Stimulated activated naive CD4-positive, alpha-beta T cell treated with Interleukin-2 at 50 U/mL for 16 hours (primary cell): ENCODE results near the gene CCDC141.

Experiments used
- DNase-seq: peaks from one replicate; lab custom pipeline; 2025; lab: John Stamatoyannopoulos, UW

Gene CCDC141

DNA sequence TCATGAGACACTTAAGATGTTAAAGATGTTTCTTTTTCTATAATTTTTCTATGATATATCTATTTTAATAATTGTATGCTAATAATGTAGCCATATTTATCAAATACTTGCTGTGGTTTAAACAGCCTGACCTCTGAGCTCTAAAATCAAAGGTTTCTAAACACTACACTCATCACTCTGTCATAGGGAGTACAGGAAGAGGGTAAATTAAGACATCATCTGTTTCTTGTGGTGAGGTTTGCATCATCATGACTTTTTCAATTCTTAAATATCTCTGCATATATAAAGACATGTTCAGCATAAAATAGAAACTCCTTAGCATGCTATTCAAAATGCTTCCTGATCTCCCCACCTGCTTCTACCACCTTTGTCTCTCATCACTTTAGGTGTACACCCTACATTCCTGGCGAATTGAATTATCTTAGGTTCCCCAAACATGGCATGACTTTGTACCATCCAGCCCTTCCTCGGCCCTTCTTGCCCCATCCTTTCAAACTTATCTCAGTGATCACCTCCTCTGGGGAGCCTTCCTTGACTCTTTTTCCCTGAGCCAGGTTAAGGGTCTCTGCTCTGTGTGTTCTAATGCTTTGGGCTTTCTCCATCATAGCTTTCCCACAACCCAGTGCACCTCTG, 137.4 kb downstream of the CCDC141 start:
- no peak for DNase-seq

DNA sequence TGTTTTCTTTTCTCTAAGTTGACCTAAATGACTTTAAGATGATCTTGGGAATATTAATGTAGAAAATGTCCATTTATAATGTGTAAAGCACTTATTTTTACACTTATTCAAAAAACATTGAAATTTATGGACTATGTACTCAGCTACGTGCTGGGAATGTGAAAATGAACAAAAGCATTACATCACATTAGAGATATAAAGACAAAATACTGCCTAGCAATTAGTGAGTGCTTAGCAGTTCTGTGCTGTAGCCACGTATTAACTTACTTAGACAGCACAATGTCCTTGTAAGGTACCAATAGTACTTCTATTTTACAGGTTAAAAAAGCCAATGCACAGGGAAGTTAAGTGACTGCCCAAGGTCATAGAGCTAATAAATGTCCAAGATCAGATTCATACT, 138.9 kb downstream of the CCDC141 start:
- no peak for DNase-seq

DNA sequence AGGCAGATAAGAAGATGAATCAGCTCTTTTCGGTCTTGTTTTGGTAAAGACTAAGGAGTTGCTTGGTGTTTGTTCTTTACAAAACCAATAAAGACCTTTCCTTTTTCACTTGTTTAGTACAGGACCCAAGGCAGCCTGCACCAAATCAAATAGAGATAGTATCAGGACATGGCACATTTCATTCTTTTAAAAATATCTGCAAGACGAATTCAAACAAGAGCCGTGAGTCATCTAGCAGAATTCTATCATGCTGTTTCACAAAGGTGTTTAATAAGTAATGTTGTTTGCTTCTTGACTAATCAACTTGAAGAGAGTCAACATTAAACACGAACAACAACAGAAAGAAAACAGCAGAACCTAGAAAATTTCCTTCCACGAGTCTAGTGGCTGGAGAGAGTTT, 139.9 kb downstream of the CCDC141 start:
- no peak for DNase-seq

DNA sequence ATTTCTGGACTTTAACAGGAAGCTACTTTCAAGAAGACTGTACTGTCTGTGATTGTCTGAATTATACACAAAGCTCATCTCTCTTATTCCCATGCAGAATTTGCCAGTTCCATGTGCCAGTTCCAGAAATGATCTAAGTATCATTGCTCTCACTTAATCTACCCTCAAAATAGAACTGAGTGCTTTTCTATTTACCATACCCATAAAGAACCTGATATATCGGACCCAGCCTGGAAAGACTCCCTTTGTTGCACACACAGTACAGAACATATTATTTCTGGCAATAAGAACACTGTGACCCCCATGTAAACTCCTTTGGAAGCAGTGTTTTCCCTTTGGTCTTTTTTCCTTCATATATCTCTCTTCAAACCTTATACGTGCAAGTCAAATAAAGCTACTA, 140.4 kb downstream of the CCDC141 start:
- DNase-seq, result no peak

DNA sequence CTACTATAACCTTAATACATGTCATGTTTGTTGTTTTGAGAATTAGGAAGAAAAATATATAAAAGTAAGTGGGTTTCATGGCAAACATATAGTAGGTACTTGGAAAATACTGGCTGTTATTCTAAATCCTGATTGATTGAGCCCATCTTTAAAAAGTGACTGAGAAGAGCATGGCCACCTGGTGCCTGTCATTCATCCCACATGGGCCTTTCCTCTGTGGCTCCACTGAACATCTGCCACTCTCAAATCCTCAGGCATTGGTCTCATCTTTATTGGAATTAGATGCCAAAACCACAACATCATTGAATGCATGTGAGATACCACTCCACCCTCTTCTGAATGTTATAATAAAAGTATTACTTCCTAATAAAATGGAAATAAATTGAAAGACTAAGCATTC, 141.1 kb downstream of the CCDC141 start:
- no peak for DNase-seq

DNA sequence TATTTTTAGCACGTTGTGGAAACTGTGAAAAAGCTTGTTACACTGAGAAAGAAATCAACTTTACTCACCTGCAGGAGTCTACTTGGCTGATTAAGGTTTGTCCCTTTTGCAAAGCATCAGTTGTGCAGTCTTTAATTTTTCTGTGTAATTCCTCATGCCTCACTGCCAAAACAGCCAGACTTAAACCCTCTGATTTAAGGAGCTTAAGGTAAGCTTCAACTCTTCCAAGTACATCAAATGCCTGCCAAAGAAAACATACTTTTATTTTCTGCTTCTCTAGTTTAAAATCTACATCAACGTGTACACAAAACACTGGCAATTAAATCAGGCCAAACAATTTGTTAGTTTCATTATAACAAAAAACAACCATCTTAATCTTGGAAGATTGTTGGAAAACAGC, 144.7 kb downstream of the CCDC141 start:
- DNase-seq, result no peak

DNA sequence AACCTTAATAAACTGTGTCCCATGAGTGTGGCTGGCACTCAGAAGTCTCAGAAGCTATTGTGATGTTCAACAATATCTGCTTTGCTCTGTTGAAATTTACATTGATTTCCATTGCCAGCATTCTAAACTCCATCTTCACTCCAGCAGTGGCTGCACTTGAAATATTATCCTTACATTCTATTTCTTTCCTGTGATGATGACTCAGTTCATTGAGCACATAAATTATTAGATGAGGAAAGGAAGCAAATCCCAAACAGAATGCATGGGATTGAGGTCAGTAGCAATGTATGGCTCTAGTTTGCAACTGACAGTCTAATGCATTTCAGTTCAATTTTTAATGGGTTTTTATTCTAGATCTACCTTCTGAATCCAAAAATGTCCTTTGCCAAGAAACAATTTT, 150.3 kb downstream of the CCDC141 start:
- DNase-seq, result no peak

DNA sequence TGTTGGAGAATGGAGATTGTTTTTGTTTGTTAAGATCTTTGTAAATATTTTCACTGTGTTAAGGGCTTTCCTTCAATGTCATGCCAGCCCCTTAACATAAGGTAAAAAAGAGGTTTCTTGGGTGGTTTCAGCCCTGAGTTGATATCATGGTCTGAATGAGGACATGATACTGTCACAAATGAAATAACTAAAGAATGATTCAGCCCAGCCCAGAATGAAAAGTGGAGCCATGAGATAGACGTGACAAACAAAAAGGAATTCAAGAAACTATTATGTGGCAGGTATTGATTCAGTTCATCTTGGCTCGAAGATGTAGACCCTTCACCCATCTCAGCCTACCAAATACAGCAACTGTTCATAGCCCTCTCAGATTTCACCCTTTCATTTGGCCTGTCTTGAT, 154.1 kb downstream of the CCDC141 start:
- DNase-seq, result no peak

DNA sequence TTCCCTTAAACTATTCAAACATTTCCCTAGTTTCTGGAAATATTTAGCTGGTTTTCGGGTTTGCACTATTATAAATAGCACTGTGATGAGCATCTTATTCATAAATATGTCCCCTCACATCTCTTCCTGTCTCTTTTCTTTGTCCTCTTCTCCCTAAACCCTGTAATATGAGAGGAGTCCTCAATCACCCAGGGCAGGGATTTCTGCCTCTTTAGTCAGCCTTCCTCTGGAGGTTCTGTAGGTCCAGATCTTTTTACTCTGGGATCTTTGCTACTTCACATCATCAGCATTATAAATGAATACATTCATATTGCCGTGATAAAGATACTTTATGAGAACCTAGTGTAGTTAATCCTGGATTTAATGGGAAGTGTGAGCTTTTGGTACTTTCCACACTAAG, 154.8 kb downstream of the CCDC141 start:
- DNase-seq, result no peak

DNA sequence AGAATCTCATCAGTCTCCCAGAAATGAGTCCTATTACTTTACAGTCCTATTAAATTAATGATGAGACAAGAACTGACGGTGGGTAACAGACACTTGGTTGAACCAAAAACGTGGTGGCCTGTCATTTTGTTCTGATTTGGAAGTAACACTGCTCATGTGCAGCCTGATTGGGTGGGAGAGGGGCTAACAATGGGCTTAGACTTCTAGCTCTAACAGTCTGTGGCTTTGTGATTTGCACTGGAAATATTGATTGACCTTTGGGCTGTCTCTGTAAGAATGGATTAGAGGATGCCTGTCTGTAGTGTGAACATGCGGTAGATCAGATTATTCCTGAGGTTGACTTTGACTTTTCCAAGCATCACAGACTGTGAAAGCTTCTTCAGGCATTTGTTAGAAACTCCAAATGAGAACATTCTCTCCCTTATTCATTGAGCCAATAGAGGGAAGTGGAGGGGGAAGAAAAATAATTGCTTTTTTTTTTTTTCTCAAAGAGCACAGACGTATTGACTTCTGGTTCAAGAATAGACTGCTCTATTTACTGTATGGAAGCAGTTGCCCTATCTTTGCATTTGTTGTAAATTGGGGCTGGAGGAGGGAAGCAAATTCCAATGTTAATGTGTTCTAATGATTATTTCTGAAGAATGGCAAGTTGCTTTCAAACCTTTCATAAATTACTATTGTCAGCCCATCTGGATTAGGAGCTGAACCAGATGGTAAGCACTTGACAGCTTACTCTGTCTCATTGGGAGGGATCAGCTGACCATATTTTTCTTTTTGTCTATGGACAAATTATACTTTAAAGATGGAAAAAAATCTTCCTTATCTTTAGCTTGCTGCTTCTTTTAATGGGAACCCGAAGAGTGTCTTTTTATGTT, 156.9 kb downstream of the CCDC141 start:
- DNase-seq, result no peak

DNA sequence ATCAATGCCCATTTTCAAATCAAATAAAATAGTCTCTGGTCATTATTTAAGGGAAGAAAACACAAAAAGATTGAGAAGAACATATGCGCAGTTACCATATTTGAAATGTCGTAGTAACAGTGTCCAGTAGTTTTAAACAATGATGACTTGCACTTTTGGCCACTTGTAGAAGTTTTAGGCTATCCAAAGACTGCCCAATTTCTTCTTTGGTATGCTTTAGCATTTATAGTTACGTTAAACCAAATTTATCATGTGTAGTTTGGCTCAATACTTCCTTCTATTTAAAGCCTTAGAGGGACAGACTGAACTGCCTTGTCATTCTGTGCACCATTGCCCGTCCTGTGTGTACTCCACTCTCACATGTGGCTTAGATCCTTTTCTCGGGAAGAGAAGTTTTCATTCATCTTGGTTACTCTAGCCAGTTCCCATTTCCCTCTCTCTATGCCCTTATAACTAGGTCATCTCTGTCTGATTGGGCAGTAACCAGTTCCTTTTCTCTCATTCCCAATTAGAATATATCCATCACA, 157.9 kb downstream of the CCDC141 start:
- no peak for DNase-seq

DNA sequence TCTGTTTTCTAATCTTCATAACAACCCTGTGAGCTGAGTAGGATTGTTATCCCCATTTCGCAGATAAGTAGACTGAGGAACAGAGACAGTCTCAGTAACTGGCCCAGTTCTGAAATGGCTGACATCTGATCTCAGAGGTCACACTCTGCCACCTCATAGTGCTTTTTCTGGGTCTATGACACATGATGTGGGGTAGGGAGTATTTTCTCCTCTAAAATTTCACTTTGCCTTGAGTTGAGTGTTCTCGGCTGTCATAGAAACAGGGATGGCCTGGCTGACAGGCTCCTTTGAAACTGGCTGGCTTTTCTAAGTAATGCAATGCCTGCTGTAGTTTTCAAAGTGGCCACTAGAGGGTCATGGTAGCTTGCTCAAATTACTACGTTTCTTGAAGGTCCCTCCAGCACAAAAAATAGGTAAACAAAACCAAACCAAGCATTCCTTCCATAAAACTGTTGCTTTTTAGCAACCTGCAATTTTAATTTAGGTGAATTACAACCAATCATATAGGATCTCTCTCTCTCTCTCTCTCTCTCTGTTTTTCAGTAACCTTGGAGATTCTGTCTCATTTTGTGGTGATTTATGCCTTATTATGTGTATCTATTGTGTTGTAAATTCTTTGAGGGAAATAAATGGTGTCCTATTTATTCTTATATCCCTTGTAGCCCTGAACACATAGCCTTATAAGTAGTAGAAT, 158.5 kb downstream of the CCDC141 start:
- DNase-seq, result peak; percentile 2

DNA sequence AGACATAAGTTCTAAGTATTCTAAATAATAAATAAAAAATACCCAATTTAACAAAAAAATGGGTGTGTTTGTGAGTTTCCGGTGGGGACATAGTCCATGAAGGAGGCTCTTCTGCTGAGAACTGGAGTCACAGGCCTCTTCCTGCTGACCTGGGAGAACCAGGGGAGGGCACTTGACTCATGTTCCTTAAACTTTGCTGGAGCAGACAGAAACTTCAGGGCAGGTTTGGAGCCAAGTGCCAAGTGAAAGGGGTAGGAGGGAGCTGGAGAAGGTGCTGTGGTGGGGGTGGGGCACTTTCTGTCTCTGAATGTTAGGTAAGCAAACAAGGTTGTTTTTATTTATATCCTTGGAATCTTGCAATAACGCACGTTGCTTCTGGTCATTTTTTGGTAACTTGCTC, 163.9 kb downstream of the CCDC141 start:
- DNase-seq, result no peak

DNA sequence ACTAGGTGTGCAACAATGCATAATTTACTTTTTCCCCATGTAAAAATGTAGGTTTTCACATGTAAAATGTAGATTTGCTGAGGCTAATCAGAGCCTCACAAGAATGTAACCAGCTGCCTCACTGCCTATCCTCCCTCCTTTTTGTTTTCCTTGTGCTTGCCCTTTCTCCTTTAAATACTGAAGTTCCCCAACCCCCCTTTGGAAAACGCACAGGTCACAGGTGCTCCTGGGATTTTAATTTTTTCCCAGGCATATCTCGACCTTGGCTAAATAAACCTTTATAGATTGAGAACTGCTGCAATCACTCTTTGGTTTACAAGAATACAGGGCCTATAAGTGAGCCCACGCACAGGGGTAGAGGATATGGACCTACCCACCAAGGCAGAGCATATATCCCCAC, 165.5 kb downstream of the CCDC141 start:
- DNase-seq, result no peak

DNA sequence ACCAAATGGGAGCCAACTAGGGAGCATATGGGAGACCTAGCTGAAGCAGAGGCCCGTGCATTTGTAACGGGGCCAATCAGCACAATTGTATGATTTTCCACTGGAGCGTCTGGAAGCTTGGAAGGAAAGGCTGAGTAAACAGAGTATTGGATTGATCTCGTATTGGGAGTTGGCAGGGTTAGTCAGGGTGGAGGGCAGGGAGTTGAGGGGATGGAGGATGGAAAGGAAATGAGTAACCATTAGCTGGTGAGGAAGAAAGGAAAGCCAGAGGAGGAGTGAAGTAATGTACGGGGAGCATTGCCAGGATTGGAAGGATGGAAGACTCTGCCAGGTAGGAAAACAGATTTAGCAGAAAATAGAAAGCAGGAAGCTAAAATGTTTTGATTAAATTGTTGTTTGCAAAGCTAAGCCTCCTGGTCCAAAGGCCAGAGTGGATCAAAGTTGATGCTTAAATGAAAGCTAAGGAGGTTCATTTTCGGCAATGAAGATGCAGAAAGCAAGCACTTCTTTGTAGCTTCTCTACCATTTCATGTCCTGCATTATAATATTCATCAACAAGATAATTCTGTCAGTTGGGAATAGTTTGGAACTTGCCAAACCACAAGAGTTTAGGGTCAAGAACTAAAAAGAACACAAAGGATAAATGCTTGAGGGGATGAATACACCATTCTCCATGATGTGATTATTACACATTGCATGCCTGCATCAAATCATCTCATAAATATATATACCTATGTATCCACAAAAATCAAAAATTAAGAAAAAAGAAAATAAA, 167.1 kb downstream of the CCDC141 start:
- no peak for DNase-seq

DNA sequence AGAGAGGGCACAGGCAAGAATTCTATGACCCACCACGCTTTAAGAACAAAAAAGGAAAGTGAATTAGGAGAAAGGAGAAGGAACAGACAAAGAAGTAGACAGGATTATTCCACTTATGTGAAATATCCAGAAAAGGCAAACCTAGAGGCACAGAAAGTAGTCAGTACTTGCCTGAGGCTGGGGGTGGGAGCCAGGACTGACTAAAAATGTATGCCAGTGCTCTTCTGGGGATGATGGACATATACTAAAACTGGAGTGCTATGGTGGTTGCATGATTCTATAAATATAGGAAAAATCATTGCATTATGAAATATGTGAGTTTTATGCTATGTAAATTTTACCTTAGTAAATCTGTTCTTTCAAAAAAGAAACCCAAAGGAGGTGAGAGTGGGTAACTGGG, 168.9 kb downstream of the CCDC141 start:
- DNase-seq, result no peak

DNA sequence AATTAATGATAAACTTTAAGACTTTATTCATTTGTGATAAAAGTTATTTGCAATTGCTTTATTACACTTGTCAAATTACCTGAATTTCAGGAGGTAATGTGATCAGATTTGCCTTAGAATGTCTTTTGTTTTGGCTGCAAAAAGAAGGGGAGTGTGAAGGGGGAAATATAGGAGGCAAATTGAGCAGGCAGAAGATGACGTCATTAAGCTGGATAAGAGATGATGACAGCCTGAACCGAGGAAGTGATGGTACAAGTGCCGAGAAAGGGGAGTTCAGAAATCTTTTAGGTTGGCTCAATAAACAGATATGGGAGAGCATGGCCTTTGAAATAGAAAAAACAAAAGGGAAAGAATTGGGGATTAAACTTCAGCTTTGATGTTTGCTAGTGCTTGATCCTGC, 169.7 kb downstream of the CCDC141 start:
- DNase-seq, result no peak

DNA sequence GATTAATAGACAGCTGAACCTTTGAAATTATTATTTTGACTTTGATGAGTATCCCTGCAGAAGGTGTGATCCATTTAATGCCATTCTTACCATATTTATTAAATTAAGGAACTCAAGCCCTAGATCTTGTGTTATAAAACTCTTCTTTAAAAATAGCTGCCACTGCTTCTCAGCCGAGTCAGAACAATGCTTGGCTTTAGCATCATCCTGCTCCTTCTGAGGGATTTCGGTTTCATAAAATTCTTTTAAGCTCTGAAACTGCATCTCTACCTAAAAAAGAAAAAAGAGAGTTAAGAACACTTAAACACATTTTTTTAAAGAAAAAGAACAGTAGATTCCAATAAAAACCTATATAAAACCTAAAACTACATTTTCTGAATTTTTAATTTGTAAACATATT, 172.1 kb downstream of the CCDC141 start:
- no peak for DNase-seq

DNA sequence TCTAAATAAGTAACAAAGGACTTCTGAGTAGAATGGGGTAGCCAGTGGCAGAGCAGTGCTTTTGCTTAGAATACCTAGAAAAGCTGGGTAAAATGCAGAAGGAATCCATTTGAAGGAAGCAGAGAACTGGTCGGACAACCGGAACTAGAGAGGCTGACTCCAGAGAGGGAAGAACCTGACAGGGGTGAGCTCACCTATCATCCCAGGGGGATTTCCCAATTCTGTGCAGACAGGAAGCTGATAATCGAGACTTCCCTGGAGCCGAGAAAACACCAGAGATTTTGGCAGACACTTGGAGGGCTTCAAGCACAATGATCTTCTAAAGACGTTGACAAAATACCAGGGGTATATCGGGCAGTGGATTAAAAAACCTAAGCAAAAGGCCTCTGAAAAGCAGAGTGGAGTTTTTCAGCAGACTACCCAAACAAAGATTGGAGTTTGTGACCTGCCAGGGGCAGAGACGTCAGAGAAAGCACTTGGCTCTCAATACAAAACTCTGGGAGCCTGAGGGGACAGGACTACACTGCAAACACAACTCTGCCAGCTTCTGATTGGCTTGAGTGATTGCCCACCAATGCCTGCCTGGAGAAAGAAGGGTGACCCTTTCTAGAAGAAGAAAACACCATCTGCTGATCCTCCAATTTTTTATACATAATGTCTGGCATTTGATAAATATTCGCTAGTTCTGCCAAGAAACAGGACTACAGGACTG, 175.3 kb downstream of the CCDC141 start:
- DNase-seq, result no peak

DNA sequence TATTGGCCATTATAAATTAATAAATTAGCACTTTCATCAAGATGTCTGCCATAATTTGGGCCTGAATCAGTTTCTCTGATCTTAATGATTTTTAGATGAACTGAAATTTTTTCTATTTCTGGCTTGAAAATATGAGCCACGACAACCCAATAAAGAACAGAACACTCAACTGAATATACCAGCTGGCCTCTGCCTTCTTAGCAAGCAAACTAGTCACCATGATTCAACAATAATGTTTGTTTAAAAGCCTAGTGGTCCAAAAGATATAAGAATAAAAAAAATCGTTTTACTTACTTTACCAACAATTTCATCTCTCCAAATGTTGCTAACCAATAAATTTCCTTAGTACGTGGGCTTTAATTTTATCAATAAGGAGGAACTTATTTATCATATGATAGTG, 176.0 kb downstream of the CCDC141 start:
- DNase-seq, result no peak

DNA sequence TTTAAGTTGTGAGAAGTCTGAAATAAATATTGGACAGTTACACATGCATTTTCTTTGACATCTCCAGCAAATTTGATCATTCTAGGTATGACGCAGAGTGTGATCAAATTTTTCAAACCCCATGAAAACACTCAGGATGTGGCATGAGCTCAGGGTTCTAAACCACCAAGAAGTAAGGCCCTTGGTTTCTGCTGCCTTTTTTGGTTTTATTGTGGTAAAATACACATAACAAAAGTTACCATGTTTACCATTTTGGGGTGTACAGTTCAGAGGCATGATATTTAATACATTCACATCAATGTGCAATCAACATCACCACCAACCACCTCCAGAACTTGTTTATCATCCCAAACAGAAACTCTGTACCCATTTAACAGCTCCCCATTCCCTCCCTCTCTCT, 178.4 kb downstream of the CCDC141 start:
- DNase-seq, result no peak

DNA sequence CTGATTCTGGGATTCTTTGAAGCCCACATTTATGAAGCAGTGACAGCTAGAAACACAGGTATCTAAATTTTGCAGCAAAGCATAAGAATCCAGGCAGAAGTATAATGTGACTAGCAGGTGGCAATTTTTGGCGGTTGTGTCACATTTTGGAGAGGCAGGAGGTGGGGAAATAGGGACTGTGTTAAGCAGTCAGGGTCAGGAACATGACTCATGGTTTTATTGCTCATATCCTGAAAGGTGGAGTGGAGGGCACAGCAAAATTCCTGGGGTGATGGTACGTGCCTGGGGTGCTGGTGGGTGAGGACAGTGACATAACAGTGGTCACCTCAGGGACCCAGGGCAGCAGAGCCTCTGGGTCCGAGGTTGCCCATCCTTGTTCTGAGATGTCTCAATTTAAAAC, 179.2 kb downstream of the CCDC141 start:
- DNase-seq, result no peak
